Smooth muscle cell of trachea (primary cell): Measurements from ENCODE around the gene TAX1BP1. TPM values are rescaled to one million over a fixed set of nuclear protein-coding genes. Genes with fewer than 3 reads are reported as not detected.

Experiments
- total RNA-seq: library from RNA; depleted of rRNA; stranded (reverse); fragments of >200 nt; gene quantifications from 2 replicates; pipeline ENCODE4 v1.2.1, GENCODE V29; 2014

TAX1BP1 gene
- 87.6 and 91.8 TPM in 2 replicates for total RNA-seq

GRCh38 chr7:27739909-27740448 lies at the start of gene TAX1BP1:
TAX1BP1 (plus strand) TSS chr7:27740162; CDS start chr7:27748525, 8,363 bp downstream.

Other genes starting within 250 kb of the TAX1BP1 start
- 92.8 and 93.5 TPM in 2 replicates for gene HIBADH, start 77.3 kb upstream of the TAX1BP1 start, total RNA-seq